Subcutaneous adipose tissue (tissue), 4 donors: ENCODE measurements around the gene RNF186. TPM values are rescaled to one million over a fixed set of nuclear protein-coding genes. Genes with fewer than 3 reads are reported as not detected.

Experiments
- total RNA-seq, 4 donors: library from RNA; depleted of rRNA; stranded (reverse); fragments of >200 nt; gene quantifications; one replicate each; pipeline ENCODE4 v1.1.0, GENCODE V29; 2016
- TF ChIP-seq, protein P1 (sequence below): fragments of 450-650 bp; IDR thresholded peaks from one replicate; pipeline ENCODE4 v1.5.1; 2016; ENCODE audit warnings: low read depth, mild to moderate bottlenecking, control low read depth, antibody characterized with exemption, moderate library complexity

Gene RNF186
- total RNA-seq, 4 donors from 2014 or later = not detected

DNA sequence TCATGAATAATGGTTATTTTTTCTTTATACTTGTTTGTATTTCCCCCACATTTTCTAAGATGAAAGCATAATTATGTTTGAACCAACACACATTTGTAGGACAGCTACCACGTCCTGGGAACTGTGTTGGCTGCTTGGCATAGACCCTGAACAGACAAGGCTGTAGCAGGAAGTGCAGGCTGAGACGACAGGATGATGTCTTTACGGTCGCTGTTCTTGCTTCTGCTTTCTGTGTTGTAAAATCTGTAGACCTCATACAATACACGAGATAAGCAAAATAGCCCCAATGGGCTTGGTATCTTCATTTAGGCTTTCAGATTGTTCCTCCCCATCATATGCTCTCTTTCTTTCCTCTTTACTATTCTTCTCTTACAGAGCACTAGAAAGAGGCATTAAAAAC lies 43.8 kb upstream of the RNF186 start:
- TF ChIP-seq, protein P1, sequence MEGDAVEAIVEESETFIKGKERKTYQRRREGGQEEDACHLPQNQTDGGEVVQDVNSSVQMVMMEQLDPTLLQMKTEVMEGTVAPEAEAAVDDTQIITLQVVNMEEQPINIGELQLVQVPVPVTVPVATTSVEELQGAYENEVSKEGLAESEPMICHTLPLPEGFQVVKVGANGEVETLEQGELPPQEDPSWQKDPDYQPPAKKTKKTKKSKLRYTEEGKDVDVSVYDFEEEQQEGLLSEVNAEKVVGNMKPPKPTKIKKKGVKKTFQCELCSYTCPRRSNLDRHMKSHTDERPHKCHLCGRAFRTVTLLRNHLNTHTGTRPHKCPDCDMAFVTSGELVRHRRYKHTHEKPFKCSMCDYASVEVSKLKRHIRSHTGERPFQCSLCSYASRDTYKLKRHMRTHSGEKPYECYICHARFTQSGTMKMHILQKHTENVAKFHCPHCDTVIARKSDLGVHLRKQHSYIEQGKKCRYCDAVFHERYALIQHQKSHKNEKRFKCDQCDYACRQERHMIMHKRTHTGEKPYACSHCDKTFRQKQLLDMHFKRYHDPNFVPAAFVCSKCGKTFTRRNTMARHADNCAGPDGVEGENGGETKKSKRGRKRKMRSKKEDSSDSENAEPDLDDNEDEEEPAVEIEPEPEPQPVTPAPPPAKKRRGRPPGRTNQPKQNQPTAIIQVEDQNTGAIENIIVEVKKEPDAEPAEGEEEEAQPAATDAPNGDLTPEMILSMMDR = no peak

DNA sequence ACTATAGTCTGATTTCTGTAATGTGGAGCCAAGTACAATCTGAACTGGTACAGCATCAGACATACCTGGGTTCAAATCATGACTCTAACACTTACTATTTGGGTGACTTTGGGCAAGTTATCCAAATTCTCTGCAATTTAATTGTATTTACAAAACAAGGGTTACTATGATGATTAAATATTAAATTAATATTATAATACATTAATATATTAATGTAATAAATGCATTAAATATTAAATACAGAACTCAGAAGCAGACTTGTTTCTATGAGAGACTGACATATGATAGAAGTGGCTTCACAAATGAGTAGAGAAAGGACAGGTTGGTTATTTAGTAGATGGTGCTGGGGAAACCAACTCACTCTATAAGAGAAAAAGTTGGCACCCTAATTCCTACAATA lies 39.8 kb upstream of the RNF186 start:
- TF ChIP-seq, protein P1 = no peak

DNA sequence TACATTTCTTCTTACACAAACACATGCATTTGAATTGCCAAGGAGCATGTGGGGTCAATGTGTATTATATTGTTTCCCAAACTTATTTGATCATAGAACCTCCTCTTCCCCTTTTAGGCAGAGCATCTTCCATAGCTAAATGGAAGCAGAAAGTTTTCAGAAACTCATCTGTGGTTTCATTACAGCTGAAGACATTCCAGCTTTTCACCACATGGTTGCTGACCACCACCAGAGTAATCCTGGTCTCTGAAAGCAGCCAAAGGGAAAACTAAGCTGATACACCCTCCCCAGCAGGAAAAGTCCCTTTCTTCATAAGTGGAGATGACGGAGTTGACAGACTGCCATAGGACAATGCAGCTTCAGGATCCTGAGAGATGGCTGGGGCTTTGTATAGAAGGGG lies 37.0 kb upstream of the RNF186 start:
- TF ChIP-seq, protein P1 = no peak

DNA sequence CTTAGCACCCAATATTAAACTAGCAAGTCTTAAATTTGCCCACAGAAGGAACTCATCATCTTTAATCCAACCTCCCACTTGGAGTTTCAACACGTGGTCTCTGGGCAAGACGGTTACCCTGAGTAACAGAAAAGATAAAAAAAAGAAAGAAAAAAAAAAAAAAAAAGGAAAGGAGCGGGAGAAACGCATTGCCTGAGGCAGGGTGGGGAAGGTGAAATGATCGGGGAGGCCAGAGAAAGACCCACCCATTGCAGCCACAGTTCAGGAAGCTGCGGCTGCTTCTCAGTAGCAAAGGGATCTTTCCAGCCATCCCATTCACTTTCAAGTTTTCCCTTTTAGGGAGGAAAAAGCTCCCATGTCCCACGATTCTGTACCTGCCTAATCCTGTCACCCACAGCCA lies 35.1 kb upstream of the RNF186 start:
- TF ChIP-seq, protein P1 = no peak

DNA sequence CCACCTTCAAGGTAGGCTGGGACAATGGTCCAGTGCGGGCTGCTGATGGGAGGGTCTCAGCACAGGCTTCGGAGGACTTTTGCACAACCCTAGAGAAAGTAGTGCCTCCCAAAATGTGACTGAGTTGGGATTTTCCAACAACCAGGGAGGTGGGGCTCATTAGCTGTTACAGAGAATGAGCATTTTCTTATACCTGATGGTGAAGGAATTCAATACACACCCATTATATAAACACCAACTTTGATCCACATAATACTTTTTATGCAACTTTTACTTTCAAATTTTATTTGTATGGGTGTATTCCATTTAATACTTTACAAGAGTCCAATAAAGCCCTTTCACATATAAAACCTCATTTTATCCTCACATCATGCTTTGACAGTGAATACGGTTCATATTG lies 31.3 kb upstream of the RNF186 start:
- TF ChIP-seq, protein P1 = no peak

DNA sequence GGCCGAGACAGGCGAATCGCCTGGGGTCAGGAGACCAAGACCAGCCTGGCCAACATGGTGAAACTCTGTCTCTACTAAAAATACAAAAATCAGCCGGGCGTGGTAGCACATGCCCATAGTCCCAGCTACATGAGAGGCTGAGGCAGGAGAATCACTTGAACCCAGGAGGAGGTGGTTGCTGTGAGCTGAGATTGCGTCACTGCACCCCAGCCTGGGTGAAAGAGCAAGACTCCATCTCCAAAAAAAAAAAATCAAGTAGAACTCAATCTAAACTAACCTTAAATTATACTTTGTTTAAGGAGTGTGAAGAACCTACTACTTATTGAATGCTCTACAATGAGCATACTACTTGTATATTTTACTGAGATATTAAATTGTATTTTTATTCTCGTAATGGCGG lies 30.5 kb upstream of the RNF186 start:
- TF ChIP-seq, protein P1 = no peak

DNA sequence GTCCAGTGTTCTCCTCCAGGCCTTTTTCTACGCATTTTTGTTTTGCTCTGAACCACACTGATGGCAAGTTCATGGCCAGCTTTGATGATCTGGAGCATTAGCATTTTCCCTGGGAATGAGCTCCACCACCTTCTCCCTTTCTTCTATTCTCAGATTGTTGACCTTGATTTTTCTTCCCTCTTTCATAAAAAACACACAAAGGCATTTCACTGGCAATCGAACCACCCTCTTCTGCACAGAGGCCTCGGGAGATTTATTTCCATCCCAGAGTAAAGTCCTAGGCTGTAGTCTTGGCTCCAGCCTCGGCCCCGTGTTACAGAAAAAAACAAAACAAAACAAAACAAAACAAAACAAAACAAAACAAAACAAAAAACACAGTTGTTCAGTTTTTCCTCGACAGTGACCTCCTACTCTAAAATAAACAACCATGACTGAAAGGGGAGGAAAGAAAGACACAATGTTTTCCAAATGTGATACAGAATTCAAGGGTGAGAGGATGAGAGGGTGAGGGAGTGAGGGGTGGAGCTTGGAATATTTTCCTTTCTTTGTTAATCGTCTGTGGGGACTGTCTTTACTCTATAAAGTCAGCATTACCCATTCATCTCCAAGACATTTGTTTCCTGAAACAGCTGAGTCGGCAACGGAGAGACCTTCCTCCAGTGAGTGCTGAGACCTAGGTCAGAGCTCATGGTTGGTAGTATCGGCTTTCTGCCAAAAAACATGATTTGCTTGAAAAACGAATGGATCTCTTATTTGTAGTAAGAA lies 29.8 kb upstream of the RNF186 start:
- TF ChIP-seq, protein P1 = no peak
